GM12872 (cell line): ENCODE data around the gene GYS1.

Experiments
- CTCF ChIP-seq: IDR thresholded peaks from 3 replicates; pipeline ENCODE4 v1.5.1; 2011; ENCODE audit warnings: low read depth, mild to moderate bottlenecking, low read length, moderate library complexity; ENCODE audit not compliant: insufficient read depth

Gene GYS1

DNA sequence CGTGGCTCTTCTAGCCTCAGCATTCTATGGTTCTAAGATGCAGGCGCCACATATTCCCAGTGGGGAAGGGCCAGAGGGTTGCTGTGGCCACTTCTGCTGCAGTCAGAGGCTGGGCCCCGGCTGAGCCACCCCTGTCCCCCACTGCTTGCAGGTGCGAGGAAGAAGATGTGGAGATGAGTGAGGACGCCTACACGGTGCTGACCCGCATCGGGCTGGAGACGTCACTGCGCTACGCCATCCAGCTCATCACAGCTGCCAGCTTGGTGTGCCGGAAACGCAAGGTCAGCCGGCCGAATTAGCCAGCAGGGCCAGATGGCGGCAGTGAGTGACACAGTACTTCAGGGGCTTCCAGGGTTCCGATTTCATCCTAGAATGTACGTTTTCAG is 21.8 kb upstream of the GYS1 start:
- TF ChIP-seq CTCF, result no peak

DNA sequence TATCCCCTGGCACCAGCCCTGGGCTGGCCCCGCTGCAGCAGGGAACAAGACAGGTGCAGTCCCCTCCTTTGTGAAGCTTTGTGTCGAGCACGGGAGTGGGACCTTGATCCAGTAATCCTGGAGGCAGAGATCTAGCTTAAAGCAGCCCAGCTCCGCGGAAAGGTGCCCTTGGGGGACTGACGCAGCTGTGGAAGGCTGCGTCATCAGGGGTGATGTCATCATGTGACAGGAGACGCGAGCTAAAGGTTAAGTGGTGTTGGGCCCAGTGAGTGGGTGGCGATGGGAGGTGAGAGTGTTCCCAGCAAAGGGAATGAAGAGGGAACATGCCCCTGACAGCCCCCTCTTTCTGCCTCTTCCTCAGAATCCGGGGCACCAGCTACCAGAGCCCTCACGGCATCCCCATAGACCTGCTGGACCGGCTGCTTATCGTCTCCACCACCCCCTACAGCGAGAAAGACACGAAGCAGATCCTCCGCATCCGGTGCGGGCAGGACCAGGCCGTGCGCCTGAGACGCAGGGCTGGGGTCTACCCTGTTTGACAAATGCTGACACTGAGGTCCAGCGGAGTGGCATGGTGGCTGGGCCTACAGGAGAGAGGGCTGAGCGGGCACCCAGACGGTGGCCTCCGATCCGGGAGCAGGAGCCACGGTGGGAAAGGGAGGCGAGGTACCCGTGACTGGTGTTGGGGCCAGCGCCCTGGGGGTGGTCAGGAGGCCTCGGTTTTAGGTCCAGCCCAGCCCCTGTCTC is 21.2 kb upstream of the GYS1 start:
- TF ChIP-seq CTCF, result no peak

DNA sequence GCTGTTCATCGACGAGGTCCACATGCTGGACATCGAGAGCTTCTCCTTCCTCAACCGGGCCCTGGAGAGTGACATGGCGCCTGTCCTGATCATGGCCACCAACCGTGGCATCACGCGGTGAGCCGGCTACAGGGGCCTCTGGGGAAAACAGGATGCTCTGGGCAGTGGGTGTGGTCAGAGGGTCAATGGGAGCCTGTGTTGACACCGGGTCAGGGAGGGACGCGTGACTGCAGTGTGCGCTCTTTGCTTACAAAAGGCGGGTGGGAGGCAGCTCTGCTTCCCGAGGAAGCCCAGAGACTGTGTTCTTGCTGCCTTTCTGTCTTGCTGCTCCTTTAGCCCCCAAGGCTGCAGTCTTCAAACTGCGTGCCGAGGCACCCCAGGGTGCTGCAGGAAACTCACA is 18.1 kb upstream of the GYS1 start:
- TF ChIP-seq CTCF, result no peak

GRCh38 chr19:49010453-49010852 is 17.3 kb upstream of the GYS1 start:
- no peak for TF ChIP-seq CTCF

DNA sequence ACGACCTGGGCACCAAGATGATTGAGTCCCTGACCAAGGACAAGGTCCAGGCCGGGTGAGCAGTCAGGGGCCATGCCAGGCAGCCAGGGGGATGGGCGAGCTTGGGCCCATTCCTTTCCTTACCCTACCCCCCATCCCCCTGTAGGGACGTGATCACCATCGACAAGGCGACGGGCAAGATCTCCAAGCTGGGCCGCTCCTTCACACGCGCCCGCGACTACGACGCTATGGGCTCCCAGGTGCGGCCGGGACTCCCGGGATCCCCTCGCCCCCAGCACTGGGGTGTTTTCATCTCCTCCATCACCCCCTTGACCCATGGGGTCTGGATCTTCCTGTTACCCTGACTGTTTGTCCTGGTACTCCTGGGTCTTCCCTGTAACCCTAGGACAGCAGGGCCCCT is 16.7 kb upstream of the GYS1 start:
- no peak for TF ChIP-seq CTCF

DNA sequence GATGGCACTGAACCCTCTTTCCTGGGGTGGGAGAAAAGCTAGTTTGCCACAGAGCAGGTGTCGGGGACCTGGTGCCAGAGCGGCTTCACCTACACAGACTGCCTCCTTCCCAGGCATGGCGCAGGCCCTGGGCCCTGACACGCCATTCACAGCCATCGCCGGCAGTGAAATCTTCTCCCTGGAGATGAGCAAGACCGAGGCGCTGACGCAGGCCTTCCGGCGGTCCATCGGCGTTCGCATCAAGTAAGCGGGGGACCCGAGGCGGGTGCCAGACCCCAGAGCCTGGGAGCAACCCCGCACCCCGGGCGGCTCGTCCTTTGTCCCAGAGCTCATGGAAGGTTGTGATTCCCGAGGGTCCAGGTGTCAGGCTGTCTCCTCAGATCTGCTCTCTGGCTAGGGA is 13.8 kb upstream of the GYS1 start:
- TF ChIP-seq CTCF, result no peak

- TF ChIP-seq CTCF, result no peak
Measured at GRCh38 chr19:49004964-49005614, 12.0 kb upstream of the GYS1 start.
